CD1c-positive myeloid dendritic cell (primary cell): ENCODE data around the gene CCM2.
"Not testable (repeated sequence)": the region's sequence is repeated elsewhere in the genome, so short reads cannot be mapped to it uniquely, and the experiment has no call there.

Source experiments
- DNase-seq: peaks from one replicate; pipeline ENCODE4 v3.0.0-alpha.2; 2016; ENCODE audit errors: extremely low spot score

The CCM2 gene

GRCh38 chr7:45100761-45101480, 100.9 kb downstream of the CCM2 start:
- DNase-seq, result no peak

GRCh38 chr7:45101748-45102147, 101.7 kb downstream of the CCM2 start:
- DNase-seq, result no peak

- no peak for DNase-seq
These were observed 103.0 kb downstream of the CCM2 start for GRCh38 chr7:45102785-45103712.

GRCh38 chr7:45103958-45104843, 104.2 kb downstream of the CCM2 start:
- DNase-seq, result no peak

- no peak for DNase-seq
These were observed 105.0 kb downstream of the CCM2 start for GRCh38 chr7:45104844-45105587.

- no peak for DNase-seq
These were observed 105.7 kb downstream of the CCM2 start for GRCh38 chr7:45105588-45106188.

- no peak for DNase-seq
These were observed 106.8 kb downstream of the CCM2 start for GRCh38 chr7:45106820-45107219.

GRCh38 chr7:45107356-45107755, 107.4 kb downstream of the CCM2 start:
- DNase-seq, result no peak

- DNase-seq, result no peak
These were observed 108.9 kb downstream of the CCM2 start for GRCh38 chr7:45108863-45109262.

- DNase-seq, result peak; percentile 99
These were observed 111.6 kb downstream of the CCM2 start, which contains the start of gene TBRG4 for GRCh38 chr7:45111298-45112223. Gene TBRG4, minus strand, starts transcription at chr7:45111697. Its CDS starts 2,460 bp downstream, at chr7:45109237.

- DNase-seq, result no peak
These were observed 112.6 kb downstream of the CCM2 start for GRCh38 chr7:45112648-45113047.

- not testable (repeated sequence) for DNase-seq
These were observed 114.3 kb downstream of the CCM2 start for GRCh38 chr7:45114257-45114656.

- no peak for DNase-seq
These were observed 114.9 kb downstream of the CCM2 start for GRCh38 chr7:45114926-45115325.

- no peak for DNase-seq
These were observed 116.0 kb downstream of the CCM2 start for GRCh38 chr7:45116048-45116447.

GRCh38 chr7:45117582-45117981, 117.6 kb downstream of the CCM2 start:
- no peak for DNase-seq

GRCh38 chr7:45118292-45118691, 118.3 kb downstream of the CCM2 start:
- no peak for DNase-seq

- no peak for DNase-seq
These were observed 118.9 kb downstream of the CCM2 start for GRCh38 chr7:45118889-45119331.

GRCh38 chr7:45119550-45119949, 119.5 kb downstream of the CCM2 start:
- DNase-seq, result no peak
